Transverse colon (tissue), 4 donors: Measurements from ENCODE around the gene ABHD17A.

Experiments
- POLR2A ChIP-seq: fragments of 450-650 bp; IDR thresholded peaks from one replicate; pipeline ENCODE4 v1.6.1; 2016; ENCODE audit warnings: antibody characterized with exemption, mild to moderate bottlenecking, moderate library complexity
- POLR2AphosphoS5 ChIP-seq, 3 donors: sonication (generic); formaldehyde crosslinking; IDR thresholded peaks; one replicate each; pipeline ENCODE4 v1.6.1; 2016; ENCODE audit warnings: antibody characterized with exemption in 3 of 3
- TF ChIP-seq, protein P1 (sequence below), 5 experiments: fragments of 200-600 bp in 3 of 5; fragments of 450-650 bp in 2 of 5; sonication (generic) in 3 of 5; IDR thresholded peaks; 1 replicate in 2 of 5; 2 replicates in 3 of 5; pipeline ENCODE4 v1.5.1; 2016 to 2017; ENCODE audit warnings: antibody characterized with exemption in 5 of 5, inconsistent platforms in 3 of 5, mild to moderate bottlenecking in 2 of 5, moderate library complexity in 1 of 5

DNA sequence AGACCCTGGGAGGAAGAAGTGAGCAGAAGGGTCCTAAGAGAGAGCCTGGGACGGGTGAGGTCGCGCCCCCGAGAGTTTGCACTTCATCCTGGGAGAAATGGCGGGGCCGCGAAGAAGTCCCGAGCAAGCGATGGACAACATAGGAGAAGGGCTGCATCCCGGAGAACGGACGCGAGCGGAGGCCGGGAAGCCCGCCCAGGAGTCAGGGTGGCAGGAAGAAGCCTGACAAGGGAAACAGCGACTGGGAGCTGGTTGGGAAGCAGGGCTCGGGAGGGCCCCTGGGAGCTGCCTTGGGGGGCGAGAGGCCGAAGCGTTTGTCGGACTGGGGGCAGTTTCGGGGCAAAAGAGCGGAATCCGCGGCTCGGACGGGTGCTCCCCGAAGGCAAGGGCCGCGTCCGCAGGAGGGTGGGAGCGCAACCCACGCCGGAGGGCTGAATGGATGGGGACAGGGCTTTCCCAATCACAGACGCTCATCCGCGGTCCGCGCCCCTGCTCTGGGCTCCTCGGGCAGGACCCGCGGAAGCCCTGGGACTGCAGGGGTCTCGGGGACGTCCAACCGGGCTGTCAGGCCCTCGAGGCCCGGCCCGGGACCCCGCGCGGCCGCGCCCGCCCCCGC is 469 bp downstream of the ABHD17A start:
- TF ChIP-seq POLR2AphosphoS5 (IDR thresholded peaks at IDR 0.05) = no peak
- TF ChIP-seq, protein P1, sequence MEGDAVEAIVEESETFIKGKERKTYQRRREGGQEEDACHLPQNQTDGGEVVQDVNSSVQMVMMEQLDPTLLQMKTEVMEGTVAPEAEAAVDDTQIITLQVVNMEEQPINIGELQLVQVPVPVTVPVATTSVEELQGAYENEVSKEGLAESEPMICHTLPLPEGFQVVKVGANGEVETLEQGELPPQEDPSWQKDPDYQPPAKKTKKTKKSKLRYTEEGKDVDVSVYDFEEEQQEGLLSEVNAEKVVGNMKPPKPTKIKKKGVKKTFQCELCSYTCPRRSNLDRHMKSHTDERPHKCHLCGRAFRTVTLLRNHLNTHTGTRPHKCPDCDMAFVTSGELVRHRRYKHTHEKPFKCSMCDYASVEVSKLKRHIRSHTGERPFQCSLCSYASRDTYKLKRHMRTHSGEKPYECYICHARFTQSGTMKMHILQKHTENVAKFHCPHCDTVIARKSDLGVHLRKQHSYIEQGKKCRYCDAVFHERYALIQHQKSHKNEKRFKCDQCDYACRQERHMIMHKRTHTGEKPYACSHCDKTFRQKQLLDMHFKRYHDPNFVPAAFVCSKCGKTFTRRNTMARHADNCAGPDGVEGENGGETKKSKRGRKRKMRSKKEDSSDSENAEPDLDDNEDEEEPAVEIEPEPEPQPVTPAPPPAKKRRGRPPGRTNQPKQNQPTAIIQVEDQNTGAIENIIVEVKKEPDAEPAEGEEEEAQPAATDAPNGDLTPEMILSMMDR (IDR thresholded peaks at IDR 0.05) = no peak
- TF ChIP-seq POLR2A = no peak
